ENCODE measurements around the gene CCDC167. TPM values are rescaled to one million over a fixed set of nuclear protein-coding genes. Genes with fewer than 3 reads are reported as not detected.

CCDC167 gene
- total RNA-seq, 1 donor from 2014 or later: 58.4 TPM

DNA sequence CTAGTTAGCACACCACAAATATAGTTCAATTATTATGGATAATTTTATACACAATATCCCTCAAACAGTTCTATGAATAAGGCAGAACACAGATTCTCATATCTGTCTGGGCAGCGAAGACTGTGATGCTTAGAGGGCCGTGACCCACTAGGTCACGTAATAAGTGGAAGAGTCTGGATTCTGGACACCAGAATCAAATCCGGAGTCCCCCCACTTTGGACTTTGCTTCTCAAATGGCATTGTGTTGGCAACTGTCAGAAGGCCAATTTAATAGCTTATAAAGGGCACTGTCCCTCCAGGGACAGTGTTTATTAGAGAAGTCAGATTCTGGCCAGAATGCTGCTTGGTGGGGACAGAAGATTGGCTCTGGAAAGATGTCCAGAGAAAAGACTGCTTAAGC, 6.8 kb upstream of the CCDC167 start:
- H3K27ac Mint-ChIP-seq (ENCODE audit: unreplicated experiment): no peak overlapping the region

DNA sequence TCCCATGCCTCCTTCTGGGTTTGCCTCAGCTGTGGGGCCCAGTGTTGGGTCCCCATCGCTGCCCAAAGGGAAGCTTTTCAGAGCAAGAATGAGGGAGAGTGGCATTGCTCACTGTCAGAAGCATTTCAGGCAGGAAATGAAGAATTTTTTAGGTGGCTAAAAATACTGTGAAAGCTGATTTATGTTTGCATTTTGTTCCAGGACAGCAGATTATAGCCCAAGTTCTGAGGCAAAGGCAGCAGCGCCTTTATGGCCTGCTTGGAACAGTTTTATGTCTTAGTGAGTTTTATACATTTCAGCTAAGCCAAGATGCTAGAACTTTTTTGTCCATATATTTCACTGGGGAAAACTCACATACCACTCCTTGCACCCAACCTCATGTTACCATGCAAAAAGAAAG, 4.3 kb upstream of the CCDC167 start:
- TF ChIP-seq, protein P1, sequence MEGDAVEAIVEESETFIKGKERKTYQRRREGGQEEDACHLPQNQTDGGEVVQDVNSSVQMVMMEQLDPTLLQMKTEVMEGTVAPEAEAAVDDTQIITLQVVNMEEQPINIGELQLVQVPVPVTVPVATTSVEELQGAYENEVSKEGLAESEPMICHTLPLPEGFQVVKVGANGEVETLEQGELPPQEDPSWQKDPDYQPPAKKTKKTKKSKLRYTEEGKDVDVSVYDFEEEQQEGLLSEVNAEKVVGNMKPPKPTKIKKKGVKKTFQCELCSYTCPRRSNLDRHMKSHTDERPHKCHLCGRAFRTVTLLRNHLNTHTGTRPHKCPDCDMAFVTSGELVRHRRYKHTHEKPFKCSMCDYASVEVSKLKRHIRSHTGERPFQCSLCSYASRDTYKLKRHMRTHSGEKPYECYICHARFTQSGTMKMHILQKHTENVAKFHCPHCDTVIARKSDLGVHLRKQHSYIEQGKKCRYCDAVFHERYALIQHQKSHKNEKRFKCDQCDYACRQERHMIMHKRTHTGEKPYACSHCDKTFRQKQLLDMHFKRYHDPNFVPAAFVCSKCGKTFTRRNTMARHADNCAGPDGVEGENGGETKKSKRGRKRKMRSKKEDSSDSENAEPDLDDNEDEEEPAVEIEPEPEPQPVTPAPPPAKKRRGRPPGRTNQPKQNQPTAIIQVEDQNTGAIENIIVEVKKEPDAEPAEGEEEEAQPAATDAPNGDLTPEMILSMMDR (IDR thresholded peaks at IDR 0.05; ENCODE audit: partially characterized antibody, unreplicated experiment): no peak
- Mint-ChIP-seq H3K9me3 (ENCODE audit: unreplicated experiment) (peaks cover 7% of the 10 kb centered on the region), H3K36me3 (ENCODE audit: unreplicated experiment) (no peaks in the 10 kb centered on the region), H3K4me1 (ENCODE audit: low read depth, unreplicated experiment) (peaks cover 49% of the 10 kb centered on the region), H3K27me3 (ENCODE audit: unreplicated experiment) (peaks cover 6% of the 10 kb centered on the region), H3K4me3 (ENCODE audit: unreplicated experiment) (no peak overlapping the region), H3K27ac (ENCODE audit: unreplicated experiment) (no peak overlapping the region)
- no peak for DNase-seq

More for the DNA sequence above, 6.8 kb upstream of the CCDC167 start:
- H3K36me3 Mint-ChIP-seq (ENCODE audit: unreplicated experiment): no peaks in the 10 kb centered on the region
- H3K27me3 Mint-ChIP-seq (ENCODE audit: unreplicated experiment): no peaks in the 10 kb centered on the region
- TF ChIP-seq, protein P1 (IDR thresholded peaks at IDR 0.05; ENCODE audit: partially characterized antibody, unreplicated experiment): no peak
- DNase-seq: no peak
- H3K4me1 Mint-ChIP-seq (ENCODE audit: low read depth, unreplicated experiment): peaks cover 44% of the 10 kb centered on the region
- H3K9me3 Mint-ChIP-seq (ENCODE audit: unreplicated experiment): no peaks in the 10 kb centered on the region
- no peak overlapping the region for H3K4me3 Mint-ChIP-seq (ENCODE audit: unreplicated experiment)

DNA sequence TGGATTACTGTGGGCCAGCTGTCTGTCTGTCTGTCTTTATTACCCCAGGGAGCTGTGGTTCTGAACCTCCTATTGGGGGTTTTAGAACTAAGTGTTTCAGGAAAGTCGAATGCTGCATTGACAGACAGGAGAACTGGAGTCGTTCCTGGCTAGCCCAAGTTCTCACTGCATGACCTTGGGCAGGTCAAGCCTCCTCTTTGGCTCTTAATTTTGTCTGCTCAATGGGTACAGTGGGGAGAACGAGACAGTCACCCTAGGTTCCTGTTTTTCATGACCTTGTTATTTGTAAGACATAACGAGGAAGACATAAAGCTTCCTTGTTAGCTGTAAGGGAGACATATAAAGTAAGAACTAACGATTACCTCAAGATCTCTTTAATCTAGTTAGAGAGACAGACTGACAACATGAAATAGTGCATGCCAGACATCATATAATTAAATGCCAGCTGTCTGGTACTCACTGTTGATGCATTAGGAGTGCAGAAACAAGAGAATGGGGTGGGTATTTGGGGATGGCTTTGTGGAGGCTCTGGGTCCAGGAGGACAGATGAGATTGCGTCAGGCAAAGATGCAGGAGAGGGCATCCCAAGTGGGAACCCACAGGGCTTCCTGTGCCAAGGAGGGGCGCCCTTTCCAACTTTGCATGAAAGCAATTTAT, 3.7 kb upstream of the CCDC167 start:
- Mint-ChIP-seq H3K9me3 (ENCODE audit: unreplicated experiment) (peaks cover 7% of the 10 kb centered on the region), H3K4me1 (ENCODE audit: low read depth, unreplicated experiment) (peaks cover 51% of the 10 kb centered on the region), H3K27ac (ENCODE audit: unreplicated experiment) (peak overlapping the region; percentile 76), H3K27me3 (ENCODE audit: unreplicated experiment) (peaks cover 6% of the 10 kb centered on the region), H3K36me3 (ENCODE audit: unreplicated experiment) (no peaks in the 10 kb centered on the region), H3K4me3 (ENCODE audit: unreplicated experiment) (peak overlapping the region; percentile 23)
- TF ChIP-seq, protein P1 (IDR thresholded peaks at IDR 0.05; ENCODE audit: partially characterized antibody, unreplicated experiment): no peak
- no peak for DNase-seq

DNA sequence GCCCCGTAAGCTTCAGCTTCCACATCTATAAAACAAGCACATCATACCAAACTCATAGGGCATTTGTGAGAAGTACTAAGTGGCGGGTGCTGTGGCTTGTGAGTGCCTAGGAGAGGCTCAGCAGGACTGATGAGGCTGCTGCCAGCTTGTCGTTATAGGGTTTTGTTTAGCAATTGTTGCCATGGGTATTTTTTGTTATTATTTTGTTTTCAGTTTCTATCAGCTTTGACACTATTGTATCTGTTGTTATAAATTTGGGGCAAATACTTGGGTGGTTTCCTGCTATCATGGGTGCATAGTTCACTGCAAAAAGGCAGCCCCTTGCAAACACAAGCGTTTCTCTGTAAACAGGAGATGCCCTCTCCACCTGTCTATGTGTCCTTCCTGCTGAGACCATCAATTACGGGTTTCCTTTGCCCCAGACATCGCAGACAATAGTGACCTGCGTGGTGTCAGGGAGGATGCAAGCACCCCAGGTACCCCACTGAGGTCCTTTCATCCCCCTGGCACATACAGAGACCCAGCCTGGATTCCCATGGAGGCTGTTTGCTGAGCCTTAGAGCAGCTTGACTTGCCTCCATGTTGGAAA, 3.1 kb upstream of the CCDC167 start:
- no peaks in the 10 kb centered on the region for H3K36me3 Mint-ChIP-seq (ENCODE audit: unreplicated experiment)
- TF ChIP-seq, protein P1 (IDR thresholded peaks at IDR 0.05; ENCODE audit: partially characterized antibody, unreplicated experiment): no peak
- H3K4me3 Mint-ChIP-seq (ENCODE audit: unreplicated experiment): no peak overlapping the region
- no peak for DNase-seq
- peaks cover 6% of the 10 kb centered on the region for H3K27me3 Mint-ChIP-seq (ENCODE audit: unreplicated experiment)
- H3K4me1 Mint-ChIP-seq (ENCODE audit: low read depth, unreplicated experiment): peaks cover 51% of the 10 kb centered on the region
- H3K9me3 Mint-ChIP-seq (ENCODE audit: unreplicated experiment): peaks cover 7% of the 10 kb centered on the region
- H3K27ac Mint-ChIP-seq (ENCODE audit: unreplicated experiment): peak overlapping the region; percentile 76
